Measurements from ENCODE around the gene NAA35.
"Not testable (repeated sequence)": the region's sequence is repeated elsewhere in the genome, so short reads cannot be mapped to it uniquely, and the experiment has no call there.

The NAA35 gene

DNA sequence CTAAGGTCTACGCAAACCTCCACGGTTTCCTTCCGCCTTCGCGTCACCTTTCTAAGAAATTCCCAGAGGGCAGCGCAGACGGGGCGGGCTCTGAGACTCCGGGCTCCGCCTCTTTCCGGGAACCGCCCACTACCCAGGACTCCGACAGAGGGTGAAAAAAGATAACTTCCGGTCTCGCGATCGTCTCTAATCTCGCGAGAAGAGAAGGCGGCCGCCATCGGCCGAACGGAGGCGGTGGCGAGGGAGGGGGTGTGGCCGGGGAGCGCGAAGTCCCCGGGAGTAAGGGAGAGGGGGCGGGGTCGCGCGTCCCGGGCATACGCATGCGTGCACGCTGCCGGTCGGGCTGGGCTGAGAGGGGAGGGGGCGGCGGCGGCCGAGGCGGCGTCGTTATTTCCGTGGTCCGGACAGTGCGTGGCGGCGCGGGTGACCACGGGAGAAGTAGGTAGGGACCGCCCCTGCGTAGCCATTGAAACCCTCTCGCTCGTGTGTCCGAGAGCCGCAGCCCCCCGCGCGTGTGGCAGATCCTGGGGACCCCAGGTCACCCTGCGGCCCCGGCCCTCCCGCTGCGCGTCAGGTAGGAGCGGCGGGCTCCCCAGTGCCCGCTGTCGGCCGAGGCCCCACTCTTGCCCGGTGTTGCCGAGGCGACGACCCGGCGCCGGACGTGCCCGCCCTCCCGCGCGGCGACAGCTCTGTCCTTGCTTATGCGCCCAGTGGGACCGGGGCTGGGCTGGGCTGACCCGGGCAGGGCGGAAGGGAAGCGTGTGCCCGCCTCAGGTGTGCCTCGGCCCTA is at the start of gene NAA35:
Gene NAA35, plus strand, starts transcription at position 315 of the 790 bp plus-strand sequence. CDS start 1,014 bp downstream, outside the sequence.
- DNase-seq (ENCODE audit: low read depth), result peak; percentile 97

DNA sequence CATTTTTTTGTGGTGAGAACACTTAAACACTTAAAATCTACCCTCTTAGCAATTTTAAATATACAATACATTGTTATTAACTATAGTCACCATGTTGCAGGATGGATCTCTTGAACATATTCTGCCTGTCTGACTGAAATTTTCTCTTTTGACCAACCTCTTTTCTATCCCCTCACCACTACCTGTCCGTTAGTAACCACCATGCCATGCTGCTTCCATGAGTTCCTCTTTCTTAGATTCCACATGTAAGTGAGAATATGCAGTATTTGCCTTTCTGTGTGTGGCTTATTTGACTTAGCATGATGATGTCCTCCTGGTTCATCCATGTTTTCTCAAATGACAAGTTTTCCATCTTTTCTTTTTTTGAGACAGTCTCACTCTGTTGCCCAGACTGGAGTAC is 48.5 kb upstream of the NAA35 start:
- DNase-seq (ENCODE audit: low read depth), result no peak

DNA sequence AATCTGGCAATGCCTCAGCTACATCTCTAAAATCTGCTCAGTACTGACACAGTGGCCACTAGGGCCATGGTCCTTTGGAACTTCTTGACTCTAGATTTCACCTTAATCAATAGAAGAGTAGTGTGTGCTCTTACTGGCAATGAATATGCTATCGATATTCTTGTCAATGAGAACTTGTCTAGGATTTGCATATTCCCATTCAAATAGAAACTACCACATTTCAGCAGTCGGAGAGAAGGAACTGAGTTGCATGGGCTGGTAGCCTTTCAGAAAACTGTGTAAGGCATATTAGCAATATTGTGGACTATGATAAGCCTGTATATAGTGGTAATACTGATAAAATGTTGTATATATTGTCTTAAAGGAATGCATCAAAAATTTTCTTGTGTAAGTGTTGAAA is 45.3 kb upstream of the NAA35 start:
- no peak for DNase-seq (ENCODE audit: low read depth)

DNA sequence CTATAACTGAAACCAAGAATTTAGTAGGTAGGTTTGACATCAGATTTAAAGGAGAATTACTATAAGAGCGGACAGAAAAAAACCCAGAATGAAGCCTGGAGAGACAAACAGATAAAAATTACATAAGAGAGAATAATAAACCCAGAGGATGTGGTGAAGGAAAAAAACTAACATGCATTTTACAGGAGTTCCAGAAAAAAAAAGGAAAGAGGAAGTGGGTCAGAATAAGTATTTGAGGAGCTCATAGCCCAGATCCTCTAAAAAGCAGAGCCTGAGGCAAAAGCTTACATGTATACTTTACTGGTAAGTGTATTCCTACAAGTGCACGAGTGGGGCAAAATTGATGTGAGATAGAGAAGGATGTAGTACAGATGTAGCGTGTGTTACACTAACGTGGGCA is 43.1 kb upstream of the NAA35 start:
- DNase-seq (ENCODE audit: low read depth), result no peak

DNA sequence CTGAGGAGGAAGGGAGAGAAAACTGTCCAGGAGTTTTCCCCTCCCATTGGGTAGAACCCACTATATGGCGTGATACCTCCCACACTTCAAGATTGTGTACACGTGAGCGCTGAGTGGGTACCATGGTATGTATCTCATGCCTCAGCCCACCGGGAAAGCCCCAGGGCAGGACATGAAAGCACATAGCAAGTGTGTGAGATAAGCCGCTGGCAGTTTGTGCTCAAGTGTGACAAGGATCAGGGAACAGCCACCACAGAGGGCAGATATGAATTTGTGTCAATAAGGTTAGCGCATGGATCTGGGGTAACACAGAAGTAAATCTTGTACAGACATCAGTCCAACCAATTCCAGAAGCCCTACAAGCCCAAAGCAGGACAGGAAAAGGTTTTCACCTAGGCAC is 42.6 kb upstream of the NAA35 start:
- DNase-seq (ENCODE audit: low read depth), result no peak

DNA sequence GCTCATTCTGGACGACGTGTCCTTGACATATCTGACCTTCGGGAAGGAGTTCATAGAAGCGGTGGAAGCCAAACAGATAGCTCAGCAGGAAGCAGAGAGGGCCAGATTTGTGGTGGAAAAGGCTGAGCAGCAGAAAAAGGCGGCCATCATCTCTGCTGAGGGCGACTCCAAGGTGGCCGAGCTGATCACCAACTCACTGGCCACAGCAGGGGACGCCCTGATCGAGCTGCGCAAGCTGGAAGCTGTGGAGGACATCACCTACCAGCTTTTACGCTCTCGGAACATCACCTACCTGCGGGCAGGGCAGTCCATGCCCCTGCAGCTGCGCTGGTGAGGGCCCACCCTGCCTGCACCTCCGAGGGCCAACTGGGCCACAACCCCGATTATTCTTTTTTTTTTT is 41.6 kb upstream of the NAA35 start:
- DNase-seq (ENCODE audit: low read depth), result no peak

DNA sequence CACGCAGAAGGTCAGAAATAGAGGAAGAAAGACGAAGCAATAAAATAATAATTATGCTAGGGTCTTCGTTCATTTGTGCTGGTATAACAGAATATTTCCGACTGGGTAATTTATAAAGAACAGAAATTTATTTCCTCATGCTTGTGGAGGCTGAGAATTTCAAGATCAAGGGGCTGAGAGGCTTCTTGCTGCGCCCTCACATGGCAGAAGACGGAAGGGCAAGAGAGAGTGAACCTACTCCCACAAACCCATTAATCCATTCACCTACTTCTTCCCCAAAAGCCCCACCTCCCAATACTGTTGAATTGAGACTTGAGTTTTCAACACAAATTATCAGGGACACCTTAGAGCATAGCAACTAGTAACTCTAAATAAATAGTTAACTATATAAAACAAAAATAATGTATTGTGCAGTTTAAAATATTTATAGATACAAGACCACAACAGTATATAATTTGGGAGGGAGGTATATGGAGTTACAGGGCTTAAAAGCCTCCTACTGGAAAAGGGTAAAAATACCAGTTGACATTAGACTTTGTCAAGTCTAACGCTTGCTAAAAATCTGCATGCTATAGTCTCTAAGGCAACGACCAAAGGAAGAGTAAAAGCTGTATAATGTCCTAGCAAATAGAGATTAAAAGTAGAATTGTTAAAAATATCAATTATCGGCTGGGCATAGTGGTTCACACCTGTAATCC is 40.3 kb upstream of the NAA35 start:
- peak; percentile 2 for DNase-seq (ENCODE audit: low read depth)

DNA sequence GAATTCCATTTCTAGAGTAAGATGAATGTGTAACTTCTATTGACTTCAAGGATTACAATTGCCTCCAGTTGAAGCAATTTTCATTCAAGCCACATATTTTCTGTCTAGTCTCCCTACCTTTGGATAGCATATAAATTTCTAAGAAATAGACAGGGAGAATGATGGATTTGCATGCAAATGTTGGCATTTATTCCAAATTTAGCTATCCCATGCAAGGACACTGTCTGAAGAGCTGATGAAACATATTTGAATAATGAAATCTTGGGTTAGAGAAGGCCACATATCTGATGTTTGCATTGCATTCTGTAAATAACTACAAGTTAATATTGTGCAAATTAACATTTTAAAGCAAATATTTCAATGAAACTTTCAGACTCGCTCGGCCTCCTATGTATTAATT is 36.0 kb upstream of the NAA35 start:
- DNase-seq (ENCODE audit: low read depth), result no peak

DNA sequence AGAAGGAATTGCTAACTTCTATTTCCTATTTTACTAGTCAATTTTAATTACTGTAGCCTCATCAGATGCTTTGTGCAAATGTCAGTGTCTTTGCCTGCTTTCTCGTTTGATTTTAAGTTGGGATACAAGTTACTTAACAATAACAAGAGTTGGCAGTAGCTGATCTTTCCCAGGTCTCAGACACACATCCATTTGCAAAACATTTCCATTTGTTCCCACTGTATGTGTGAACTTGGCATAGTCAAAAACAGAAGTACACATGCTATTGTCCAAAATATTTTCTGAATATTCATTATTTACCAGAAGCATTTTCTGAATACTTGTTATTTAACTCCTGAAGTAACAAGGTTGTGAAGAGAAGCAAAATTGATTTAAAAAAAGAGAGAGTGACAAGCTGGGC is 35.0 kb upstream of the NAA35 start:
- no peak for DNase-seq (ENCODE audit: low read depth)

DNA sequence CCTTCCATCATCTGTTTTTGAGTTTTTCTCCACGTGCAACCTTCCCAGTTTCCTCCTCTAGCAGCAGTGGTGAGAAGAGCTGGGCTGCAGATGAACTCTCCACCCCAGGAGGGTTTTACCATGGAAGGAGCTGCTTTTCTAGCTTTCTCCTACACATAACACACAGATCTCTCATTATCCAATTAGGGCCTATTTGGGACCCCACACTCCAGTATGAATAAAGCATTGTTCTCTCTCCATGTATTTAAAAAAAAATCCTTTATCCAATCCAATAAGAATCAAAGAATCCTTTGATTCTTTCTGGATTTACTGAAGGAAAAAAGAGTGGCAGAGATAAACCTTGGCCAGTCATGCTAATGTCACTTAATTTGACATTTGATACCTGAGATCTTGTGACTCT is 31.6 kb upstream of the NAA35 start:
- DNase-seq (ENCODE audit: low read depth), result no peak

DNA sequence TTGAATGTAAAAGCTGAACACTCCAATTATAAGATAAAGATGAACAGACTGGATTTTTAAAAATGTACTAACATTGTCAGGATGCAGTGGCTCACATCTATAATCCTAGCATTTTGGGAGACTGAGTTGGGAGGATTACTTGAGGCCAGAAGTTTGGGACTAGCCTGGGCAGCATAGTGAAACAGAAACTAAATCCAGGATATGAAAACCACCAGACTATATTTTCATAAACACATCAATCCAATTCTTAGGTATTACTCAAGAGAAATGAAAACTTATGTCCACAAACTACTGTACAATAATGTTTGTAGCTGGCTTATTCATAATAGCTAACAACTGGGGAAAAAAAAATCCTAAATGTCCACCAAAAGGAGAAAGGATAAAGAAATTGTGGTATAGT is 26.8 kb upstream of the NAA35 start:
- DNase-seq (ENCODE audit: low read depth), result no peak

DNA sequence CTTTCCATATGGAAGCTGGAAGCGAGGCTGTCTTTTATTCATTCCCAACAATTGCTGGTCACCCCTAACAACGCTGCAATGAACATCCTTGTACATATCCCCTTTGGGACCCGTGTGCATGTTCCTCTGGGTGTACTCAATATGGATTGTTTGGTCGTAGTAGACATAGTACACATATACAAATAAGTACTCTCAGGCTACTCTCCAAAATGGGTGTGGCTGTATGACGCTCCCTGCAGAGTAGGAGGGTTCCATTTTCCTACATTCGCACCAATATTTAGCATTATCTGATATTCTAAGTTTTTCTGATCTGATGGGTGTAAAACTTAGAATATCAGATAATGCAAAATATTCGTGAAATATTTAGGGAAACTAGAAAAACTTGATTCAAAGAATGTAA is 23.2 kb upstream of the NAA35 start:
- DNase-seq (ENCODE audit: low read depth), result no peak

DNA sequence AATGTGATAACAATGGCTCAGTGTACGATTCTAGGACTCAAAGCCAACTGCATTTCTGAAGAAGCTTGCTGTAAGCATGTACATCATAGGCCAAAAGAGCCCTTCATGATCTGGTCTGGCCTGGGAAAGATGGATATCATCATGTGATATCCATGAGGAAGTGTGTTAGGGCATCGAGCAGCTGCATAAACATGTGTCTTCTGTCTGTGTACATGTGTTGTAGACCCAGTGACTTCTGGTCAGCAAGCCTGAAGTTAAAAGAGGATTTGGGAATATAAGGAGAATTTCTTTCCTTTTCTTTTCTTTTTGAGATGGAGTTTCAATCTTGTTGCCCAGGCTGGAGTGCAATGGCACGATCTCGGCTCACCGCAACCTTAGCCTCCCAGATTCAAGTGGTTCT is 15.5 kb upstream of the NAA35 start:
- DNase-seq (ENCODE audit: low read depth), result no peak

DNA sequence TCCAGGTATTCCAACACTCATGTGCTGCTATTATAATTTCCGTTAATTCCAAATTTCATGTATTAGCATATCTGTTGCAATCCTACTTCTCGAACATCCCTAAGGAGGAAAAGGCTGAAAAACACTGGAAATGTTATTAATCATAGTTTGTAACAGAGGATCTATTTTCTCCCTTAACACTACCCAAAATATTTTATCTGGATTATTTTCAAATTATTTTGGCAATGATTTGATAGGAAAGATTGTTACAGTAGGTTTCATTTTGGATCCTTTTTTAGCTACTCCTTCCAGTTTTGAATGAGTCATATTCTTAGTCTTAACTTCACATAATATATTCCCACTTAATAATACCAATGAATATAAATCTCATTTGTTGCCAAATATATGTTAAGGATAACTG is 13.9 kb upstream of the NAA35 start:
- DNase-seq (ENCODE audit: low read depth), result no peak

DNA sequence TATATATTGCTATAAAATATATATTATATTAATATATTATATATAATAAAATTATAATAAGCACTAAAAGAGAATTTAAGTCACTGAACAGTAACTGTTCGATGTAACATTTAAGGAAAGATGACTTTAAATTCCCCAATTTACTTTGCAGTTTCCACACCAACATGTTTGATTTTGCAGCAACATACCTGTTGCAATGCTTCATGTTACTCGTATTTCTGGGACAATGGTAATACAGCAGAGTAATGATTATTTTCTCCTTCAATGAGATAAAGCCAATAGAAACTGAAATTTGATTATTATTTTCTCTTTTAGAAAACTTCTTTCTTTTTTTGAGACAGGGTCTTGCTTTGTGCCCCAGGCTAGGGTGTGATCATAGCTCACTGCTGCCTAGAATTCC is 9.5 kb upstream of the NAA35 start:
- DNase-seq (ENCODE audit: low read depth), result no peak

DNA sequence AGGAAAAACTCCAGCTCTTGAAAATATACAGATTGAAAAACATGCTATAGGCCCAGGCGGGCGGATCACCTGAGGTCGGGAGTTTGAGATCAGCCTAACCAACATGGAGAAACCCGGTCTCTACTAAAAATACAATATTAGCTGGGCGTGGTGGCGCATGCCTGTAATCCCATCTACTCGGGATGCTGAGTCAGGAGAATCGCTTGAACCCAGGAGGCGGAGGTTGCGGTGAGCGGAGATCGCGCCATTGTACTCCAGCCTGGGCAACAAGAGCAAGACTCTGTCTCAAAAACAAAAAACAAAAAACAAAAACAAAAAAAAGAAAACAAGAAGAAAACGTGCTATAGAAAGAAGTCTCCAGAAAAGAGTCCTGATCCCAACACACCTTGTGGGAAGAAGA is 5.0 kb upstream of the NAA35 start:
- DNase-seq (ENCODE audit: low read depth), result not testable (repeated sequence)

DNA sequence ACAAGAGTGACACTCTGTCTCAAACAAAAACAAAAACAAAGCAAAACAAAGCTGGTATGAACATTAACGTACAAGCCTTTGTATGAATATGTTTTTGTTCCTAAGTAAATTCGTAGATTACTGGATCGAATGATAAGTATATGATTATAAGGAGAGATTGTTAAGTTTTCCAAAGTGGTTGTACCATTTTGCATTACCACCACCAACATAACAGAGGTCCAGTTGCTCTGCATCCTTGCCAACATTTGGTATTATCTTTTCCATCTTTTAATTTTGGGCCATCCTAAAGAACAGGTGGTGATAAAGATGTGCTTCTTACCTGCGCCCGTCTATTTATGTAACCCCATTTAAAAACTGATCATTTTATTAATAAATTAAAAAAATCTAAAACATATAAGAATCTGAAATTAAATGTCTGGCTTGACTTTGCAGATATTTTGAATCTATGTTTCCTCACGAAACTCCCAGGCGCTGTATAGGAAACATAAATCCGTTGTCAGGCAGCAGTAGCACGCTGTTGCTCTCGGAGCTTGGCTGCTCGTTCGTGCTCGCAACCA is 593 bp upstream of the NAA35 start:
- DNase-seq (ENCODE audit: low read depth), result no peak

DNA sequence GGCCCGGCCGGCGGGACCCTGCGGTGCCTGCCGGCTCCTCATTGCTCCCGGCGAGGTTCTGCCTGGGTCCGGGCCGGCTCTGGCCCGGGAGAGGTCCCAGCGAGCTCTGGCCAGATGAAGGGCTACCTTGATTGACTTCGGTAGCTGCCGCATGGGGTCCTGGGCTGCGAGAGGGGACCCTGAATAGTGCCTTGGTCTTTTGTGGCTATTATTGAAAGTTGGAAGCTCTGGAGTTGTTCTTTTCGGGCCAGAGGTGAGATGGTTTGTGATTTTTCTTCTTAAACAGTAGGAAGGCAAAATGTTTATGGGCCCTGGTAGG is 635 bp downstream of the NAA35 start:
- no peak for DNase-seq (ENCODE audit: low read depth)

DNA sequence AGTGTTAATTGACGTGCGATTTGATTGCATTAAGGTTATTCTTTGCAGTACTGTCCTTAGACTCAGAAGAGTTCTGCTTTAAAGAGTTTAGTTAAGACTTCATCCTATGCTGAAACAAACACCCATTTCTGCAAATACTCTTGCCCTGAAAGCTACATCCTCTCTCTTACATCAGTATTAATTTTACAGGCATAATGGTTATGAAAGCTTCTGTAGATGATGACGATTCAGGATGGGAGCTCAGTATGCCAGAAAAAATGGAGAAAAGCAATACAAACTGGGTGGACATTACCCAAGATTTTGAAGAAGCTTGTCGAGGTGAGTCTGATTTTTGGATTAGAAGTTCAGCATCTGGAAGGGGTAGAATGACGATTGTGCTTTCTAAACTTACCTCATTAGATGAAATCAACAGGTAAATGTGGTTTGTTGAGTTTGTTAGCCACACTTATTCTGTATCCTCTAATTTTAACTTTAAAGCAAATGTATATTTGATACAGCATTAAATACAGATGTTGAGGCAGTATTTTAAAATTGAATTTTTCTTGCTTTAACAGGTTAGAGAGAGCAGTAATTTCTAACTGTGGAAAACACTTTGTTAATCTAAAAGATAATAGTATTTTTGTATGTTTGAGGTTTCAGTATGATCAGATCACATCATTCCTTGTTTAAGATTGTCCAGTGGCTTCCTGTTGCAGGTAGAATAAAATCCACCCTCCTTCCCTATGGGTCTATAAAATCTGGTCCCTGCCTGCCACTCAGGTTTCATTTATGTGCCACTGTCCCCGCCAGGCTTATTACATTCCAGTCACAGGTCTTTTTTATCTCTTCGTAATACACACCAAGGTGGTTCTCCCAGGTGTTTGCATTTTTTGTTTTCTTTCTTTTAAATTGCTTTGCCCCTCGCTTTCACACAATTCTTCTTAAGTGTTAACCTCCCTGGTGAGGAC is 1.3 kb downstream of the NAA35 start:
- DNase-seq (ENCODE audit: low read depth), result no peak

DNA sequence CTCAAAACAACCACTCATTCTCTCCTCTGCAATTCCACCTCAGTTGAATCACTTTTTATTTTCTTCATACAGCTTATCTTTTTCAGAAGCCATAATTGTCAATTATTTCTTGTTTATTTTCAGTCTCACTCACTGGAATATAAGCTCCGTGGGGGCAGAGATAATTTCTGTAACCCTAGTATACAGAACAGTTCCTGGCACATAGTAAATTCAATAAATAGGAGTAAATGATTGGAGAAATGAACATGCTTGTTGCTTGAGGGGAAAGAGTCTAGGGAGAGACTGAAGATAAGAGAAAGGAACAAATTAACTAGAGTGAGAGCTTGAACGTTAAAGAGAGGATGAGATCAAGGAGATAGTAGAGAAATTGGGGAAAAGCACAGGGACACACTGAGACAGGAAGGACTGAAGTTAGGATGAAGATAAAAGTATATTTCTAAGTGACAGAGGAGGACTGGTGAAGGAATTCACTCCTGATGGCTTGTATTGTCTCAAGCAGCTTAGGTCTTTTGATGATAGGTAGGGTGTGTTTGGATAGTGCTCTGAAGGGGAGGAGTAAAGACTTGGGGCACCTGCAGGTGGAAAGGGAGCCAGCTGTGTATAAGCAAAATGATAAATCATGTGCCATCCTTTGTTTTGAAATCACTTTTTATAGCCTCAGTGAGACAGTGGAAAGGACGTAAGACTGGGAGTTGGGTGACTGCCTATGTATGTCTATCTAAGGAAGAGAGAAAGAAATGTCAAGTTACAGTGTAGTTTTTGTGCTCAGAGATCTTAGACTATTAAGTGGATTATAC is 2.2 kb downstream of the NAA35 start:
- no peak for DNase-seq (ENCODE audit: low read depth)

DNA sequence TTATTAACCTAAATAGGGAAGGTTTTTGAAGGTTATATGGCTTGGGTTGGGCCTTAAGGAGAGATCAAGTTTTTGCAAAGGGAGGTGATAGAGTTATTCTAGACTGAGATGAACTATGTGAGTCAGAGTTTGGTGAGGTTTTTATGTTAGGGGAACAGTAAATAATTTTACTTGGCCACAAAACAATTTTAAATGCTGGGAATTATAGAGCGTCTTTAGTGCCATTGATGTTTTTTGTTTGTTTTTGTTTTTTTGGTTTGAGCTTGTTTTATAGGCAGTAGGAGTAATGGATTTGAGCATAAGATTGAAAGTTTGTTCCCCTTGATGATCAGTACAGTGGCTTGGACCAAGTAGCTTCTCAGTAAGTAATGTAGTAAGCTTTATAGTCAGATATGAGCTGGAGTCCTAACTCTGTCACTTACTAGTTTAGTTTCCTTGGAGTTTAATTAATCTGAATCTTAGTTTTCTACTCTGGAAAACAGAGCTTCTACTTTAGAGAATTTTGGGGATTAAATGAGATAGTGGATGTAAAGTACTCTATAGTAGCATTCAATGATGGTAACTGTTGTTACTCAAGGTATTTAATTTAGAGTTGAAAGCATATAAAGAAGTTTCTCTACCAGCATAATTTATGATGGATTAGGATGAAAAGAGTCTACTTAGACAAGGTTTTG is 2.9 kb downstream of the NAA35 start:
- DNase-seq (ENCODE audit: low read depth), result no peak
